GM23248 (cell line): ENCODE data around the gene DTX3L.

Experiments
- EZH2 ChIP-seq: fragments of 200-600 bp; sonication (generic); IDR thresholded peaks from 2 replicates; pipeline ENCODE4 v1.6.1; 2018; ENCODE audit warnings: antibody characterized with exemption, mild to moderate bottlenecking; ENCODE audit not compliant: insufficient read depth, poor library complexity, severe bottlenecking
- EZH2phosphoT487 ChIP-seq: fragments of 200-600 bp; sonication (generic); IDR thresholded peaks from 2 replicates; pipeline ENCODE4 v1.6.1; 2018; ENCODE audit warnings: antibody characterized with exemption, moderate library complexity, mild to moderate bottlenecking, low read depth; ENCODE audit not compliant: insufficient read depth

- TF ChIP-seq EZH2phosphoT487 (no peak), EZH2 (no peak)
These were observed 13.4 kb downstream of the DTX3L start, which contains the start of gene PARP15 for GRCh38 chr3:122577409-122578031.
